AG09319 (cell line): ENCODE results near the gene MFRP.
A peak's percentile ranks its signal among the peaks of the same experiment; 100 is the strongest.

ENCODE experiments used
- DNase-seq: peaks from one replicate; pipeline ENCODE4 v3.0.0-alpha.2; 2010; ENCODE audit warnings: low read depth; ENCODE audit errors: extremely low read depth
- CTCF ChIP-seq: IDR thresholded peaks from 2 replicates; pipeline ENCODE4 v1.5.1; 2011; ENCODE audit warnings: low read depth, mild to moderate bottlenecking, inconsistent platforms, low read length, moderate library complexity

Gene MFRP

GRCh38 chr11:119381181-119381988 is 34.9 kb upstream of the MFRP start, which contains the start of gene USP2:
TSS of gene USP2 (minus strand) at chr11:119381690. CDS start at chr11:119373480, 8,210 bp downstream.
- peak; percentile 91 for DNase-seq
- TF ChIP-seq CTCF: peak; percentile 85

- no peak for TF ChIP-seq CTCF
- DNase-seq: no peak
These were observed 34.3 kb upstream of the MFRP start for GRCh38 chr11:119380827-119381180.

- no peak for DNase-seq
- no peak for TF ChIP-seq CTCF
These were observed 33.8 kb upstream of the MFRP start for GRCh38 chr11:119380160-119380826.

- no peak for DNase-seq
- no peak for TF ChIP-seq CTCF
These were observed 32.5 kb upstream of the MFRP start for GRCh38 chr11:119378851-119379465.

- TF ChIP-seq CTCF: no peak
- no peak for DNase-seq
These were observed 31.6 kb upstream of the MFRP start for GRCh38 chr11:119377961-119378667.

GRCh38 chr11:119377112-119377901 is 30.8 kb upstream of the MFRP start:
- no peak for TF ChIP-seq CTCF
- no peak for DNase-seq
